HepG2 (cell line): ENCODE data around the gene OSCP1. TPM values are rescaled to one million over a fixed set of nuclear protein-coding genes. Genes with fewer than 3 reads are reported as not detected.
A peak's percentile ranks its signal among the peaks of the same experiment; 100 is the strongest.

ENCODE experiments used
- ASH2L ChIP-seq: fragments of 300-600, 200-600 bp; sonication (generic); IDR thresholded peaks from 2 replicates; pipeline ENCODE4 v1.7.0; 2017; ENCODE audit warnings: low read depth, mild to moderate bottlenecking, moderate library complexity, mixed read lengths, low read length; ENCODE audit not compliant: insufficient read length
- ATF5 ChIP-seq: sonication (generic); formaldehyde crosslinking; IDR thresholded peaks from 2 replicates; pipeline ENCODE4 v1.4.0; 2020; ENCODE audit warnings: mild to moderate bottlenecking, low read depth, missing genetic modification reagents
- ATF7-NPFF ChIP-seq: sonication (generic); formaldehyde crosslinking; IDR thresholded peaks from 2 replicates; pipeline ENCODE4 v1.8.1; 2023; ENCODE audit warnings: mild to moderate bottlenecking, low read depth, missing genetic modification reagents, moderate library complexity
- CHD2 ChIP-seq: IDR thresholded peaks from 2 replicates; pipeline ENCODE4 v1.6.1; 2011; ENCODE audit warnings: low read depth, low read length, improper control_type of control experiment
- KLF11 ChIP-seq: IDR thresholded peaks from 2 replicates; pipeline ENCODE4 v1.6.1; 2016; ENCODE audit warnings: missing compliant biosample characterization
- MED1 ChIP-seq: sonication (generic); formaldehyde crosslinking; IDR thresholded peaks from 2 replicates; pipeline ENCODE4 v1.4.0; 2020; ENCODE audit warnings: missing genetic modification reagents
- RORA ChIP-seq: sonication (generic); formaldehyde crosslinking; IDR thresholded peaks from 2 replicates; pipeline ENCODE4 v1.5.0; 2020; ENCODE audit warnings: mild to moderate bottlenecking, missing genetic modification reagents, moderate library complexity
- TRIM24 ChIP-seq: sonication (generic); formaldehyde crosslinking; IDR thresholded peaks from 2 replicates; pipeline ENCODE4 v1.8.0; 2022; ENCODE audit warnings: mild to moderate bottlenecking, missing genetic modification reagents
- UBTF ChIP-seq: sonication (generic); formaldehyde crosslinking; IDR thresholded peaks from 2 replicates; pipeline ENCODE4 v1.4.0; 2020; ENCODE audit warnings: mild to moderate bottlenecking, missing genetic modification reagents
- XRCC5 ChIP-seq: fragments of 200-400 bp; formaldehyde crosslinking; optimal IDR thresholded peaks from 2 replicates; pipeline ENCODE3; 2017; ENCODE audit warnings: mild to moderate bottlenecking, low read length
- ZBTB44 ChIP-seq: sonication (generic); formaldehyde crosslinking; IDR thresholded peaks from 2 replicates; pipeline ENCODE4 v1.4.0; 2020; ENCODE audit warnings: missing genetic modification reagents
- ZFP91 ChIP-seq: sonication (generic); formaldehyde crosslinking; IDR thresholded peaks from 2 replicates; pipeline ENCODE4 v1.9.0; 2022; ENCODE audit warnings: missing genetic modification reagents, mild to moderate bottlenecking, borderline replicate concordance
- ZKSCAN8 ChIP-seq: IDR thresholded peaks from 2 replicates; pipeline ENCODE4 v1.6.1; 2016; ENCODE audit warnings: borderline replicate concordance, missing genetic modification reagents, missing compliant biosample characterization
- ZNF280B ChIP-seq: sonication (generic); formaldehyde crosslinking; IDR thresholded peaks from 2 replicates; pipeline ENCODE4 v1.5.0; 2020; ENCODE audit warnings: missing genetic modification reagents, mild to moderate bottlenecking, borderline replicate concordance
- ZNF282 ChIP-seq: fragments of 450-650 bp; IDR thresholded peaks from 2 replicates; pipeline ENCODE4 v1.6.1; 2018; ENCODE audit not compliant: partially characterized antibody
- ZNF383 ChIP-seq: sonication (generic); formaldehyde crosslinking; IDR thresholded peaks from 2 replicates; pipeline ENCODE4 v1.4.0; 2020; ENCODE audit warnings: missing genetic modification reagents, mild to moderate bottlenecking, borderline replicate concordance
- ZNF547 ChIP-seq: sonication (generic); formaldehyde crosslinking; IDR thresholded peaks from 2 replicates; pipeline ENCODE4 v1.5.1; 2020; ENCODE audit warnings: mild to moderate bottlenecking, missing genetic modification reagents
- ZNF790 ChIP-seq: sonication (generic); formaldehyde crosslinking; IDR thresholded peaks from 2 replicates; pipeline ENCODE4 v1.8.0; 2022; ENCODE audit warnings: missing genetic modification reagents, mild to moderate bottlenecking, borderline replicate concordance
- ZUFSP ChIP-seq: sonication (generic); formaldehyde crosslinking; IDR thresholded peaks from 2 replicates; pipeline ENCODE4 v1.9.0; 2021; ENCODE audit warnings: missing genetic modification reagents, mild to moderate bottlenecking, borderline replicate concordance
- polyA plus RNA-seq, 8 experiments: library from polyadenylated mRNA; depleted of rRNA in 3 of 8; stranded (reverse) in 7 of 8; unstranded in 1 of 8; fragments of >200 nt; fragmentation: Illumina TruSeq in 4 of 8; extraction: Trizol in 4 of 8; gene quantifications; 2 replicates each; pipeline versions ENCODE4 v1.2.1 to v1.2.3, GENCODE V29; 2011 to 2016; ENCODE audit warnings: low read depth in 4 of 8, missing spikeins in 1 of 8, mixed read lengths in 1 of 8; ENCODE audit not compliant: insufficient read depth in 1 of 8
- total RNA-seq, 5 experiments: library from RNA; depleted of rRNA; stranded (reverse); fragments of >200 nt; fragmentation: Illumina TruSeq; extraction: Trizol; gene quantifications; 2 replicates each; pipeline ENCODE4 v1.2.3, GENCODE V29; 2016; ENCODE audit warnings: low read depth in 1 of 5

The OSCP1 gene
- total and polyA plus RNA-seq, 2 of the 13 experiments (the other 11 are each of a cell fraction or from before 2014, with no cell fraction given) = 0.60 to 0.84 TPM

- TF ChIP-seq ATF5 (no peak), ZUFSP (CRISPR knock-in tag) (no peak), ATF7-NPFF (CRISPR knock-in tag) (0 out of 2 replicates have a peak, but pooled peaks have one; percentile 3), ZNF280B (CRISPR knock-in tag) (no peak; the same call in 1 of the 2 replicates), ZNF383 (CRISPR knock-in tag) (no peak), ZFP91 (CRISPR knock-in tag) (peak; percentile 62; the same call in 1 of the 2 replicates), ZBTB44 (no peak), TRIM24 (CRISPR knock-in tag) (no peak), ASH2L (peak; percentile 84), XRCC5 (no peak), CHD2 (no peak), ZNF790 (CRISPR knock-in tag) (no peak), ZNF547 (CRISPR knock-in tag) (peak; percentile 83), MED1 (CRISPR knock-in tag) (peak; percentile 70), ZNF282 (no peak), ZKSCAN8 (CRISPR knock-in tag) (no peak), KLF11 (CRISPR knock-in tag) (no peak), UBTF (CRISPR knock-in tag) (peak; percentile 93), RORA (no peak)
Observed at GRCh38 chr1:36400825-36401601, 49.2 kb downstream of the OSCP1 start (continued).
